GM12891 (cell line): Measurements from ENCODE around the gene CARD9.
"Not testable (repeated sequence)": the region's sequence is repeated elsewhere in the genome, so short reads cannot be mapped to it uniquely, and the experiment has no call there.

ENCODE experiments used
- POLR2AphosphoS5 ChIP-seq: IDR thresholded peaks from 2 replicates; pipeline ENCODE4 v1.6.1; 2011; ENCODE audit warnings: low read depth, low read length, control low read depth
- TAF1 ChIP-seq: IDR thresholded peaks from 2 replicates; pipeline ENCODE4 v1.6.1; 2011; ENCODE audit warnings: low read depth, low read length, control low read depth

GRCh38 chr9:136320972-136321371 is 52.5 kb downstream of the CARD9 start:
- not testable (repeated sequence) for TF ChIP-seq POLR2AphosphoS5, TAF1
